ENCODE data around the gene ATP8A2.

Gene ATP8A2

DNA sequence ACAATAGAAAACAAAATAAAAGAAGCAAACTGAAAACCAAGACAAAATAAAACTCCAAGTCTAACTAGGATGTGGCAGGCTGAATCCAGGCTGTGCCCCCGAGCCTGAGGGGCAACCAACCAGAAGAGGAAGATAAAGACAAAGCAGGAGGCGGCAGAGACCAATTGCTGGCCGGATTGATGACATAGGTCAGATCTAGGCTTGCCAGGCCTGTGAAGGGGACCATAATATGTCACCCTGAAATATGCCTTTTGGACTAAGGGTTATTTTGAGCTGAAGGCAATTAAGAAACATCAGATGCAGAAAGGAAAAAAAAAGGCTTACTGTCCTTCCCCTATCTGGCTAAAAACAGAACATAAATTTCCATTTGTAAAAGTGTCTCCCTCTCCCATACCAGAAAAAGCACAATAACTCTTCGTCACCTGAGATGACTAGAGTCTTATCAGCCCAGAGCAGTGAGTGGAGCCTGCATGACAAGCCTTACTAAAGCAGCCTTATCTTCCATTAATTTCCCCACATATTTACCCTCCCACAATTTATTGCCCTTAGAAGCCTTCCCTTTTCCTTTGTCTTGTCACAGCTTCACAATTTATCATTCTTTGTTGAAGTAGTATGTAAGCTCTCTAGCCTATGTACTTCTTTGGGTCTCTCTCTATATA lies 22.8 kb downstream of the ATP8A2 start:
- peaks cover 8 to 10% of the 10 kb centered on the region in 2 experiments for H3K27me3 ChIP-seq (ENCODE audit: control insufficient read depth in 1 of 2, insufficient read depth in 1 of 2, low read length in 2 of 2)
- H3K4me3 ChIP-seq (ENCODE audit: insufficient read depth in 1 of 2, low read depth in 1 of 2, low read length in 2 of 2) = no peak overlapping the region
- no peak overlapping the region for H2BK120ac ChIP-seq (ENCODE audit: low read depth, low read length)
- no peak overlapping the region for H2AFZ ChIP-seq (ENCODE audit: low read depth, low read length)
- no peak overlapping the region for H3K27ac ChIP-seq (ENCODE audit: low read length, poor library complexity, severe bottlenecking)
- no peak overlapping the region for H2BK15ac ChIP-seq (ENCODE audit: low read depth, poor library complexity, severe bottlenecking)
- H3K4ac ChIP-seq (ENCODE audit: low read depth in 1 of 2, low read length in 2 of 2) = no peak overlapping the region
- no peak for DNase-seq
- no peaks in the 10 kb centered on the region for H3K36me3 ChIP-seq (ENCODE audit: control insufficient read depth in 1 of 2, insufficient read depth in 2 of 2, low read depth in 1 of 2, low read length in 2 of 2)
- H2BK12ac ChIP-seq (ENCODE audit: low read length in 2 of 2) = no peak overlapping the region
- H2BK5ac ChIP-seq (ENCODE audit: low read depth, low read length, poor library complexity, severe bottlenecking) = no peak overlapping the region
- H3K79me1 ChIP-seq (replicated peaks; ENCODE audit: low read length, poor library complexity, severe bottlenecking) = no peaks in the 10 kb centered on the region
- H4K91ac ChIP-seq (ENCODE audit: low read length) = no peak overlapping the region
- no peak overlapping the region for H3K9ac ChIP-seq (ENCODE audit: low read length)
- no peaks in the 10 kb centered on the region for H3K4me1 ChIP-seq (ENCODE audit: control insufficient read depth, insufficient read depth, low read depth, low read length)
- H2AK5ac ChIP-seq (ENCODE audit: low read length, severe bottlenecking) = no peak overlapping the region
- no peak overlapping the region for H3K14ac ChIP-seq (ENCODE audit: low read length in 2 of 2)
- 53% methylated on average over 4 of the region's 4 CpGs for WGBS
- no peak overlapping the region for H3K23ac ChIP-seq (ENCODE audit: low read length in 2 of 2)
- no peak overlapping the region for H4K8ac ChIP-seq (ENCODE audit: low read length)
- H3K18ac ChIP-seq (ENCODE audit: low read depth in 1 of 2, low read length in 2 of 2) = no peak overlapping the region
- H3K9me3 ChIP-seq (ENCODE audit: control insufficient read depth, low read length) = no peaks in the 10 kb centered on the region
- H3K4me2 ChIP-seq (ENCODE audit: low read length, poor library complexity, severe bottlenecking) = no peak overlapping the region

DNA sequence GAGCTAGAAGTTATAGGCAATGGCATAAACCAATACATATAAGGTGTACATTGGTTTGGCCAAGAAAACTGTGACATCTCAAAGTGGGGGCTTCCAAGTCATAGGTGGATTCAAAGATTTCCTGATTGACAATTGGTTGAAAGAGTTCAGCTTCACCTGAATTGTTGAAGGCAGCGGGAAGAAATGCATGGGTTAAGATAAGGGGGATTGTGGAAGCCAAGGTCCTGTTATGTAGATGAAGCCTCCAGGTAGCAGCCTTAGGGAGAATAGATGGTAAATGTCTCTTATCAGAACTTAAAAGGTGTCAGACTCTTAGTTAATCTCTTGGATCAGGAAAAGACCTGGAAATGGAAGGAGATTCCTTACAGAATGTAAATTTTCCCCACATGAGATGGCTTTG lies 26.0 kb downstream of the ATP8A2 start:
- 61% methylated on average over 1 of the region's 1 CpG for WGBS
- no peak for DNase-seq
- no peaks in the 10 kb centered on the region for H3K9me3 ChIP-seq (ENCODE audit: control insufficient read depth, low read length)
- H3K4ac ChIP-seq (ENCODE audit: low read depth in 1 of 2, low read length in 2 of 2) = no peak overlapping the region
- H3K27ac ChIP-seq (ENCODE audit: low read length, poor library complexity, severe bottlenecking) = no peak overlapping the region
- H3K14ac ChIP-seq (ENCODE audit: low read length in 2 of 2) = no peak overlapping the region
- peaks cover 8 to 17% of the 10 kb centered on the region in 2 experiments for H3K27me3 ChIP-seq (ENCODE audit: control insufficient read depth in 1 of 2, insufficient read depth in 1 of 2, low read length in 2 of 2)
- H2AK5ac ChIP-seq (ENCODE audit: low read length, severe bottlenecking) = no peak overlapping the region
- no peak overlapping the region for H3K23ac ChIP-seq (ENCODE audit: low read length in 2 of 2)
- no peak overlapping the region for H3K4me3 ChIP-seq (ENCODE audit: insufficient read depth in 1 of 2, low read depth in 1 of 2, low read length in 2 of 2)
- no peak overlapping the region for H3K18ac ChIP-seq (ENCODE audit: low read depth in 1 of 2, low read length in 2 of 2)
- no peak overlapping the region for H2BK12ac ChIP-seq (ENCODE audit: low read length in 2 of 2)
- no peaks in the 10 kb centered on the region for H3K4me1 ChIP-seq (ENCODE audit: control insufficient read depth, insufficient read depth, low read depth, low read length)
- no peak overlapping the region for H2AFZ ChIP-seq (ENCODE audit: low read depth, low read length)
- no peak overlapping the region for H2BK15ac ChIP-seq (ENCODE audit: low read depth, poor library complexity, severe bottlenecking)
- no peak overlapping the region for H2BK120ac ChIP-seq (ENCODE audit: low read depth, low read length)
- H4K8ac ChIP-seq (ENCODE audit: low read length) = no peak overlapping the region
- H3K36me3 ChIP-seq (ENCODE audit: control insufficient read depth in 1 of 2, insufficient read depth in 2 of 2, low read depth in 1 of 2, low read length in 2 of 2) = no peaks in the 10 kb centered on the region
- H3K9ac ChIP-seq (ENCODE audit: low read length) = no peak overlapping the region
- no peak overlapping the region for H2BK5ac ChIP-seq (ENCODE audit: low read depth, low read length, poor library complexity, severe bottlenecking)
- no peak overlapping the region for H4K91ac ChIP-seq (ENCODE audit: low read length)
- no peak overlapping the region for H3K4me2 ChIP-seq (ENCODE audit: low read length, poor library complexity, severe bottlenecking)
- H3K79me1 ChIP-seq (replicated peaks; ENCODE audit: low read length, poor library complexity, severe bottlenecking) = no peaks in the 10 kb centered on the region

GRCh38 chr13:25400925-25401324 lies 29.2 kb downstream of the ATP8A2 start:
- DNase-seq = no peak
- no peaks in the 10 kb centered on the region for H3K4me1 ChIP-seq (ENCODE audit: control insufficient read depth, insufficient read depth, low read depth, low read length)
- H2BK12ac ChIP-seq (ENCODE audit: low read length in 2 of 2) = no peak overlapping the region
- no peak overlapping the region for H2AK5ac ChIP-seq (ENCODE audit: low read length, severe bottlenecking)
- no peaks in the 10 kb centered on the region for H3K79me1 ChIP-seq (replicated peaks; ENCODE audit: low read length, poor library complexity, severe bottlenecking)
- H3K4me2 ChIP-seq (ENCODE audit: low read length, poor library complexity, severe bottlenecking) = no peak overlapping the region
- H3K18ac ChIP-seq (ENCODE audit: low read depth in 1 of 2, low read length in 2 of 2) = no peak overlapping the region
- no peak overlapping the region for H3K27ac ChIP-seq (ENCODE audit: low read length, poor library complexity, severe bottlenecking)
- no peak overlapping the region for H3K9ac ChIP-seq (ENCODE audit: low read length)
- no peak overlapping the region for H2BK15ac ChIP-seq (ENCODE audit: low read depth, poor library complexity, severe bottlenecking)
- 89% methylated on average over 5 of the region's 6 CpGs for WGBS
- H3K4me3 ChIP-seq (ENCODE audit: insufficient read depth in 1 of 2, low read depth in 1 of 2, low read length in 2 of 2) = no peak overlapping the region
- H3K27me3 ChIP-seq (ENCODE audit: control insufficient read depth in 1 of 2, insufficient read depth in 1 of 2, low read length in 2 of 2) = peaks cover 15 to 17% of the 10 kb centered on the region in 2 experiments
- no peak overlapping the region for H4K91ac ChIP-seq (ENCODE audit: low read length)
- no peaks in the 10 kb centered on the region for H3K36me3 ChIP-seq (ENCODE audit: control insufficient read depth in 1 of 2, insufficient read depth in 2 of 2, low read depth in 1 of 2, low read length in 2 of 2)
- H2BK120ac ChIP-seq (ENCODE audit: low read depth, low read length) = no peak overlapping the region
- H3K23ac ChIP-seq (ENCODE audit: low read length in 2 of 2) = no peak overlapping the region
- H3K9me3 ChIP-seq (ENCODE audit: control insufficient read depth, low read length) = no peaks in the 10 kb centered on the region
- H2BK5ac ChIP-seq (ENCODE audit: low read depth, low read length, poor library complexity, severe bottlenecking) = no peak overlapping the region
- no peak overlapping the region for H3K4ac ChIP-seq (ENCODE audit: low read depth in 1 of 2, low read length in 2 of 2)
- H4K8ac ChIP-seq (ENCODE audit: low read length) = no peak overlapping the region
- H2AFZ ChIP-seq (ENCODE audit: low read depth, low read length) = no peak overlapping the region
- no peak overlapping the region for H3K14ac ChIP-seq (ENCODE audit: low read length in 2 of 2)

DNA sequence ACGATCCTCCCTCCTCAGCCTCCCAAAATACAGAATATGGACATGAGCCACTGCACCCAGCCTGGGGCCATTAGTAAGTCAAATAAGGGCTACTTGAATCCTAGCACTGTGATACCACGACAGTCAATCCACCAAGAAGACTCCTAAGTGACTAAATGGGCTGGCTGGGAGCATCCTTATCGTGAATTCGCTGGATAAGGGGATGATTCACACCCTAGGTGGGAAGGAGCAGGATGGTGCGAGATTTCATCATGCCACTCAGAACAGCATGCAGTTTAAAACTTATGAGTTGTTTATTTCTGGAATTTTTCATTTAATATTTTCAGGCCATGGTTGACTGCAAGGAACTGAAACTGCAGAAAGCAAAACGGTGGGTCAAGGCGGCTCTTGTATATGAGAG lies 30.2 kb downstream of the ATP8A2 start:
- WGBS = 67% methylated on average over 6 of the region's 7 CpGs
- no peak overlapping the region for H2AK5ac ChIP-seq (ENCODE audit: low read length, severe bottlenecking)
- H4K8ac ChIP-seq (ENCODE audit: low read length) = no peak overlapping the region

More for the DNA sequence above, 30.2 kb downstream of the ATP8A2 start:
- Histone ChIP-seq H3K27me3 (ENCODE audit: control insufficient read depth in 1 of 2, insufficient read depth in 1 of 2, low read length in 2 of 2) (peaks cover 15 to 17% of the 10 kb centered on the region in 2 experiments), H3K9me3 (ENCODE audit: control insufficient read depth, low read length) (no peaks in the 10 kb centered on the region), H3K23ac (ENCODE audit: low read length in 2 of 2) (no peak overlapping the region), H3K27ac (ENCODE audit: low read length, poor library complexity, severe bottlenecking) (no peak overlapping the region), H3K4me3 (ENCODE audit: insufficient read depth in 1 of 2, low read depth in 1 of 2, low read length in 2 of 2) (no peak overlapping the region), H3K4me2 (ENCODE audit: low read length, poor library complexity, severe bottlenecking) (no peak overlapping the region), H3K79me1 (replicated peaks; ENCODE audit: low read length, poor library complexity, severe bottlenecking) (no peaks in the 10 kb centered on the region), H3K4me1 (ENCODE audit: control insufficient read depth, insufficient read depth, low read depth, low read length) (no peaks in the 10 kb centered on the region), H3K14ac (ENCODE audit: low read length in 2 of 2) (no peak overlapping the region), H3K36me3 (ENCODE audit: control insufficient read depth in 1 of 2, insufficient read depth in 2 of 2, low read depth in 1 of 2, low read length in 2 of 2) (no peaks in the 10 kb centered on the region), H2BK12ac (ENCODE audit: low read length in 2 of 2) (no peak overlapping the region), H2AFZ (ENCODE audit: low read depth, low read length) (no peak overlapping the region), H3K18ac (ENCODE audit: low read depth in 1 of 2, low read length in 2 of 2) (no peak overlapping the region), H3K4ac (ENCODE audit: low read depth in 1 of 2, low read length in 2 of 2) (no peak overlapping the region), H2BK15ac (ENCODE audit: low read depth, poor library complexity, severe bottlenecking) (no peak overlapping the region), H3K9ac (ENCODE audit: low read length) (no peak overlapping the region), H2BK5ac (ENCODE audit: low read depth, low read length, poor library complexity, severe bottlenecking) (no peak overlapping the region), H4K91ac (ENCODE audit: low read length) (no peak overlapping the region), H2BK120ac (ENCODE audit: low read depth, low read length) (no peak overlapping the region)
- DNase-seq = no peak
